ENCODE measurements around the gene C20orf173.

Gene C20orf173

GRCh38 chr20:35576816-35577215 is 47.4 kb upstream of the C20orf173 start:
- no peak overlapping the region for H3K4me2 ChIP-seq (ENCODE audit: low read depth, low read length, poor library complexity, severe bottlenecking)
- no peaks in the 10 kb centered on the region for H3K79me2 ChIP-seq (ENCODE audit: insufficient read depth, low read length)
- H3K9me2 ChIP-seq (replicated peaks; ENCODE audit: insufficient read depth, low read length): no peaks in the 10 kb centered on the region
- no peaks in the 10 kb centered on the region for H3K9me3 ChIP-seq (ENCODE audit: insufficient read depth, low read length)
- H3K27me3 ChIP-seq (ENCODE audit: low read length): no peaks in the 10 kb centered on the region
- no peaks in the 10 kb centered on the region for H3K36me3 ChIP-seq (ENCODE audit: low read length)
- H3K4me3 ChIP-seq (ENCODE audit: insufficient read depth, low read length, poor library complexity, severe bottlenecking): no peak overlapping the region
- no peak overlapping the region for H3K9ac ChIP-seq (ENCODE audit: low read length)
- H3K27ac ChIP-seq (ENCODE audit: low read depth, low read length): no peak overlapping the region
- TF ChIP-seq, protein P1, sequence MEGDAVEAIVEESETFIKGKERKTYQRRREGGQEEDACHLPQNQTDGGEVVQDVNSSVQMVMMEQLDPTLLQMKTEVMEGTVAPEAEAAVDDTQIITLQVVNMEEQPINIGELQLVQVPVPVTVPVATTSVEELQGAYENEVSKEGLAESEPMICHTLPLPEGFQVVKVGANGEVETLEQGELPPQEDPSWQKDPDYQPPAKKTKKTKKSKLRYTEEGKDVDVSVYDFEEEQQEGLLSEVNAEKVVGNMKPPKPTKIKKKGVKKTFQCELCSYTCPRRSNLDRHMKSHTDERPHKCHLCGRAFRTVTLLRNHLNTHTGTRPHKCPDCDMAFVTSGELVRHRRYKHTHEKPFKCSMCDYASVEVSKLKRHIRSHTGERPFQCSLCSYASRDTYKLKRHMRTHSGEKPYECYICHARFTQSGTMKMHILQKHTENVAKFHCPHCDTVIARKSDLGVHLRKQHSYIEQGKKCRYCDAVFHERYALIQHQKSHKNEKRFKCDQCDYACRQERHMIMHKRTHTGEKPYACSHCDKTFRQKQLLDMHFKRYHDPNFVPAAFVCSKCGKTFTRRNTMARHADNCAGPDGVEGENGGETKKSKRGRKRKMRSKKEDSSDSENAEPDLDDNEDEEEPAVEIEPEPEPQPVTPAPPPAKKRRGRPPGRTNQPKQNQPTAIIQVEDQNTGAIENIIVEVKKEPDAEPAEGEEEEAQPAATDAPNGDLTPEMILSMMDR (IDR thresholded peaks at IDR 0.05; ENCODE audit: insufficient read depth, low read length, poor library complexity, severe bottlenecking): no peak
- H4K20me1 ChIP-seq (ENCODE audit: low read depth, low read length): no peaks in the 10 kb centered on the region
- no peak overlapping the region for H2AFZ ChIP-seq (ENCODE audit: low read depth, low read length, severe bottlenecking)
- no peaks in the 10 kb centered on the region for H3F3A ChIP-seq (ENCODE audit: insufficient read depth)

- H3K4me2 ChIP-seq (ENCODE audit: low read depth, low read length, poor library complexity, severe bottlenecking): no peak overlapping the region
- no peak overlapping the region for H3K27ac ChIP-seq (ENCODE audit: low read depth, low read length)
- H3K27me3 ChIP-seq (ENCODE audit: low read length): no peaks in the 10 kb centered on the region
- no peaks in the 10 kb centered on the region for H3K9me2 ChIP-seq (replicated peaks; ENCODE audit: insufficient read depth, low read length)
- H4K20me1 ChIP-seq (ENCODE audit: low read depth, low read length): no peaks in the 10 kb centered on the region
- no peak overlapping the region for H3K4me3 ChIP-seq (ENCODE audit: insufficient read depth, low read length, poor library complexity, severe bottlenecking)
- H3K9me3 ChIP-seq (ENCODE audit: insufficient read depth, low read length): no peaks in the 10 kb centered on the region
- no peaks in the 10 kb centered on the region for H3K36me3 ChIP-seq (ENCODE audit: low read length)
- H3F3A ChIP-seq (ENCODE audit: insufficient read depth): no peaks in the 10 kb centered on the region
- no peak overlapping the region for H3K9ac ChIP-seq (ENCODE audit: low read length)
- H2AFZ ChIP-seq (ENCODE audit: low read depth, low read length, severe bottlenecking): no peak overlapping the region
- TF ChIP-seq, protein P1 (IDR thresholded peaks at IDR 0.05; ENCODE audit: insufficient read depth, low read length, poor library complexity, severe bottlenecking): no peak
- no peak for TF ChIP-seq EZH2phosphoT487 (conservative IDR thresholded peaks at IDR 0.05; ENCODE audit: low read length)
- no peaks in the 10 kb centered on the region for H3K79me2 ChIP-seq (ENCODE audit: insufficient read depth, low read length)
Measured at GRCh38 chr20:35575958-35576357, 46.5 kb upstream of the C20orf173 start.

GRCh38 chr20:35572838-35573237 is 43.4 kb upstream of the C20orf173 start:
- no peak for TF ChIP-seq EZH2phosphoT487 (conservative IDR thresholded peaks at IDR 0.05; ENCODE audit: low read length)
- TF ChIP-seq, protein P1 (IDR thresholded peaks at IDR 0.05; ENCODE audit: insufficient read depth, low read length, poor library complexity, severe bottlenecking): no peak
- Histone ChIP-seq H4K20me1 (ENCODE audit: low read depth, low read length) (no peaks in the 10 kb centered on the region), H3K27me3 (ENCODE audit: low read length) (no peaks in the 10 kb centered on the region)

DNA sequence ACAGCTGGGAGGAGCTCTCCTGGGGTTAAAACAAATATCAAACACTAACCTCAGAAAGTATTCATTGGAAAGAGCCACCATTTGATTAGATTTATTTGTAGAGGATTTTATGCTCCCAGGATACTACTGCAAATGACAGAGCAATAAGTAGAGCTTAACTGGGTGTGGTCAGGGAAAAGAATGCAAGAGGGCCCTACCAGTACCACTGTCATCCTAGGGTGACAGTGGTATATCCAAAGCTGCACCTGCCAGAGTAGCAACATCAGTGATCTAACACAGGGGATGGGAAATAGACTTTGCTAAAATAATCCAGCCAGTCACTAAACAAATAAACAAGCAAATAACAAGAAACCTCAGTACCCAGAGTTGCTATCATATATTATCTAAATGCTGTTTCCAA is 42.1 kb upstream of the C20orf173 start:
- Histone ChIP-seq H3K9me3 (ENCODE audit: insufficient read depth, low read length) (no peaks in the 10 kb centered on the region), H3K4me3 (ENCODE audit: insufficient read depth, low read length, poor library complexity, severe bottlenecking) (no peak overlapping the region), H4K20me1 (ENCODE audit: low read depth, low read length) (no peaks in the 10 kb centered on the region), H3K27me3 (ENCODE audit: low read length) (no peaks in the 10 kb centered on the region), H3K79me2 (ENCODE audit: insufficient read depth, low read length) (no peaks in the 10 kb centered on the region), H3K9ac (ENCODE audit: low read length) (no peak overlapping the region), H3F3A (ENCODE audit: insufficient read depth) (no peaks in the 10 kb centered on the region), H3K4me2 (ENCODE audit: low read depth, low read length, poor library complexity, severe bottlenecking) (no peak overlapping the region), H3K36me3 (ENCODE audit: low read length) (no peaks in the 10 kb centered on the region), H2AFZ (ENCODE audit: low read depth, low read length, severe bottlenecking) (no peak overlapping the region), H3K9me2 (replicated peaks; ENCODE audit: insufficient read depth, low read length) (no peaks in the 10 kb centered on the region), H3K27ac (ENCODE audit: low read depth, low read length) (no peak overlapping the region)
- TF ChIP-seq EZH2phosphoT487 (conservative IDR thresholded peaks at IDR 0.05; ENCODE audit: low read length): no peak
- TF ChIP-seq, protein P1 (IDR thresholded peaks at IDR 0.05; ENCODE audit: insufficient read depth, low read length, poor library complexity, severe bottlenecking): no peak

More at GRCh38 chr20:35572838-35573237, 43.4 kb upstream of the C20orf173 start:
- H3K9me2 ChIP-seq (replicated peaks; ENCODE audit: insufficient read depth, low read length): no peaks in the 10 kb centered on the region
- no peaks in the 10 kb centered on the region for H3K79me2 ChIP-seq (ENCODE audit: insufficient read depth, low read length)
- no peak overlapping the region for H3K4me2 ChIP-seq (ENCODE audit: low read depth, low read length, poor library complexity, severe bottlenecking)
- no peaks in the 10 kb centered on the region for H3K9me3 ChIP-seq (ENCODE audit: insufficient read depth, low read length)
- H3K9ac ChIP-seq (ENCODE audit: low read length): no peak overlapping the region
- H2AFZ ChIP-seq (ENCODE audit: low read depth, low read length, severe bottlenecking): no peak overlapping the region
- no peak overlapping the region for H3K27ac ChIP-seq (ENCODE audit: low read depth, low read length)
- no peaks in the 10 kb centered on the region for H3K36me3 ChIP-seq (ENCODE audit: low read length)
- no peak overlapping the region for H3K4me3 ChIP-seq (ENCODE audit: insufficient read depth, low read length, poor library complexity, severe bottlenecking)
- H3F3A ChIP-seq (ENCODE audit: insufficient read depth): no peaks in the 10 kb centered on the region

Data from SU-DHL-6 (cell line).